Activated CD4-positive, CD25-positive, alpha-beta regulatory T cell (primary cell): ENCODE measurements around the gene FAM222A.

Experiments
- DNase-seq, 4 experiments: peaks; one replicate each; lab custom pipeline; 2025; lab: John Stamatoyannopoulos, UW

The FAM222A gene

GRCh38 chr12:109713187-109714070 lies at the start of gene FAM222A:
Gene FAM222A (plus strand): TSS chr12:109713825. CDS start chr12:109744147, 30,322 bp downstream.
- DNase-seq = peak; percentile 91 to 98 (median 95)

GRCh38 chr12:109664402-109664801 lies 49.2 kb upstream of the FAM222A start:
- no peak for DNase-seq

- no peak for DNase-seq
Observed at GRCh38 chr12:109666068-109666467, 47.6 kb upstream of the FAM222A start.

- DNase-seq = no peak
Observed at GRCh38 chr12:109670731-109671130, 42.9 kb upstream of the FAM222A start.

- no peak for DNase-seq
Observed at GRCh38 chr12:109671502-109671901, 42.1 kb upstream of the FAM222A start.

- no peak for DNase-seq
Observed at GRCh38 chr12:109673379-109673778, 40.2 kb upstream of the FAM222A start.

- DNase-seq = no peak
Observed at GRCh38 chr12:109673884-109674283, 39.7 kb upstream of the FAM222A start.

- no peak for DNase-seq
Observed at GRCh38 chr12:109675411-109675810, 38.2 kb upstream of the FAM222A start.

- DNase-seq = no peak
Observed at GRCh38 chr12:109677279-109677691, 36.3 kb upstream of the FAM222A start.

GRCh38 chr12:109678719-109679118 lies 34.9 kb upstream of the FAM222A start:
- DNase-seq = no peak

GRCh38 chr12:109679501-109680263 lies 33.9 kb upstream of the FAM222A start:
- DNase-seq = no peak

- DNase-seq = no peak
Observed at GRCh38 chr12:109680264-109681005, 33.2 kb upstream of the FAM222A start.

GRCh38 chr12:109681986-109682707 lies 31.5 kb upstream of the FAM222A start:
- no peak for DNase-seq

- DNase-seq = no peak
Observed at GRCh38 chr12:109682708-109683060, 30.9 kb upstream of the FAM222A start.

GRCh38 chr12:109683316-109683715 lies 30.3 kb upstream of the FAM222A start:
- DNase-seq = no peak

GRCh38 chr12:109685574-109686447 lies 27.8 kb upstream of the FAM222A start:
- no peak for DNase-seq

GRCh38 chr12:109686523-109686922 lies 27.1 kb upstream of the FAM222A start:
- DNase-seq = no peak

- DNase-seq = no peak
Observed at GRCh38 chr12:109687250-109687649, 26.4 kb upstream of the FAM222A start.

GRCh38 chr12:109689426-109689825 lies 24.2 kb upstream of the FAM222A start:
- no peak for DNase-seq

- no peak for DNase-seq
Observed at GRCh38 chr12:109693160-109693559, 20.5 kb upstream of the FAM222A start.
